Measurements from ENCODE around the gene BRF1. TPM values are rescaled to one million over a fixed set of nuclear protein-coding genes. Genes with fewer than 3 reads are reported as not detected.
A peak's percentile ranks its signal among the peaks of the same experiment; 100 is the strongest.

The BRF1 gene
- polyA plus RNA-seq, 1 of the 3 experiments (the other 2 are of a cell fraction): 15.7 TPM

DNA sequence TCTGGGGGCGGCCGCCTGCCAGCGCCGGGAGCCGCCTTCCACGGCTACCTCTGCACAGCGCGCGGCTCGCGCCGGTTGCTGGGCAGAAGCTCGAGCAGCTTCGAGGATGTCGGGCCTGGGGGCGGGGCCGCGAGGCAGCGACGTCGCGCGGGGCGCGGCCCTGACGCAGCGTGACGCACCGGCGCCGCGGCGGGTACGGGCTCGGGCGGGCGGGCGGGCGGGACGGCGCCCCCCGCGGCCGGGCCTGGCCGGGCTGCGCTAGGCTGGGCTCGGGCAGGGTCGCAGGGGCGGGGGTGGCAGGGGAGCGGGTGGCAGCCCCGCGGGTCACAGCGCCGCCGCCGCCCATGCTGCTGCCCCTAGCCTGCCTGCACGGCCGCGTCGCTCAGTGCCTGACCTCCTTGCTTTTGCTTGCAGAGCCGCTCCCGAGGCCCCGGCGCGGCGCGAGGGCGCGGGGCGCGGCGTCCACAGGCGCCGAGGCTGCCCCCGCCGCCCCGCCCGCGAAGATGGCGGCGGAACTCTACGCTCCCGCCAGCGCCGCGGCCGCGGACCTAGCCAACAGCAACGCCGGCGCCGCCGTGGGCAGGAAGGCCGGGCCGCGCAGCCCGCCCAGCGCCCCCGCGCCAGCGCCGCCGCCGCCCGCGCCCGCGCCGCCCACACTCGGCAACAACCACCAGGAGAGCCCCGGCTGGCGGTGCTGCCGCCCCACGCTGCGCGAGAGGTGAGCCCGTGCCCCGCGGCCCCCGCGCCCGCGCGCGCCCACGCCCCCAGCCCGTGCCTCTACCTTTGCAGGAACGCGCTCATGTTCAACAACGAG is 52.2 kb downstream of the BRF1 start, which contains the start of gene BTBD6 (continued):
- peak; percentile 51; the same call in 1 of the 2 replicates for TF ChIP-seq MXI1 (IDR thresholded peaks at IDR 0.05; ENCODE audit: low read depth, low read length)
- TF ChIP-seq GABPA (IDR thresholded peaks at IDR 0.05; ENCODE audit: low read depth): no peak
- TF ChIP-seq CHD2 (IDR thresholded peaks at IDR 0.05; ENCODE audit: low read length, partially characterized antibody): no peak
- TF ChIP-seq POLR2AphosphoS5 (IDR thresholded peaks at IDR 0.05; ENCODE audit: low read depth, low read length): peak; percentile 33; the same call in 1 of the 2 replicates
- TF ChIP-seq ELF1 (IDR thresholded peaks at IDR 0.05): no peak
- no peak for TF ChIP-seq USF2 (IDR thresholded peaks at IDR 0.05; ENCODE audit: borderline replicate concordance, low read depth, low read length)
- TF ChIP-seq SMC3 (IDR thresholded peaks at IDR 0.05; ENCODE audit: low read depth, low read length): no peak
- TF ChIP-seq RAD21 (IDR thresholded peaks at IDR 0.05; ENCODE audit: low read length): no peak; the same call in 1 of the 2 replicates
- TF ChIP-seq NFIC (IDR thresholded peaks at IDR 0.05; ENCODE audit: borderline replicate concordance): no peak
- TF ChIP-seq CTCF (IDR thresholded peaks at IDR 0.05): no peak

GRCh38 chr14:105247715-105248367 is 53.0 kb downstream of the BRF1 start:
- Histone ChIP-seq H3K27ac (ENCODE audit: low read depth in 2 of 2, low read length in 1 of 2) (peak overlapping the region; percentile 14 to 60; a peak in 3 of 4 replicates), H3K9ac (peak overlapping the region; percentile 29; the same call in 1 of the 2 replicates)
- CTCF ChIA-PET: interaction anchor here (0.6 to 1.4 kb wide), 11 partner anchors 11 to 50 kb away, joined by 3 to 7 read pairs (median 3); no protein-coding TSS in a partner anchor

More at GRCh38 chr14:105247715-105248367, 53.0 kb downstream of the BRF1 start:
- no peak for DNase-seq
- Histone ChIP-seq H3K4me3 (ENCODE audit: low read depth in 2 of 2, low read length in 1 of 2) (peak overlapping the region; percentile 54 to 57), H3K4me2 (peak overlapping the region; percentile 95), H2AFZ (ENCODE audit: low read depth) (peak overlapping the region; percentile 39; the same call in 1 of the 2 replicates), H4K20me1 (ENCODE audit: insufficient read depth) (0 out of 2 replicates have a peak, but pooled peaks cover 7% of the 10 kb centered on the region), H3K4me1 (ENCODE audit: control insufficient read depth in 1 of 2, insufficient read depth in 2 of 2, low read depth in 1 of 2, low read length in 1 of 2) (peaks cover 8 to 11% of the 10 kb centered on the region in 2 experiments; a peak in 2 of 4 replicates), H3F3A (replicated peaks; ENCODE audit: insufficient read depth) (peaks cover 3% of the 10 kb centered on the region), H3K36me3 (replicated peaks in 1 of 2; ENCODE audit: control insufficient read depth in 1 of 2, insufficient read depth in 2 of 2, low read length in 1 of 2) (peaks cover 14 to 34% of the 10 kb centered on the region in 2 experiments), H3K79me2 (ENCODE audit: insufficient read depth) (peaks cover 45% of the 10 kb centered on the region), H3K27me3 (ENCODE audit: insufficient read depth) (no peaks in the 10 kb centered on the region), H3K9me2 (no peaks in the 10 kb centered on the region), H3K9me3 (no peaks in the 10 kb centered on the region)
- POLR2A ChIA-PET: interaction anchor here (1.0 to 1.3 kb wide), 5 partner anchors 27 to 153 kb away, joined by 3 to 6 read pairs (median 4); partner anchors contain the start of gene PACS2
- no peak for TF ChIP-seq CHD2 (IDR thresholded peaks at IDR 0.05; ENCODE audit: low read length, partially characterized antibody)
- TF ChIP-seq IRF3 (IDR thresholded peaks at IDR 0.05; ENCODE audit: low read depth, low read length): no peak
- no peak for TF ChIP-seq MAX (IDR thresholded peaks at IDR 0.05; ENCODE audit: low read depth)
- TF ChIP-seq TEAD4 (IDR thresholded peaks at IDR 0.05; ENCODE audit: borderline replicate concordance, insufficient read depth): no peak
- TF ChIP-seq RXRA (IDR thresholded peaks at IDR 0.05; ENCODE audit: borderline replicate concordance, low read depth): no peak
- TF ChIP-seq CTCF (IDR thresholded peaks at IDR 0.05): no peak
- 74% methylated on average over 18 of the region's 42 CpGs for WGBS (ENCODE audit: low lambda C conversion rate)

Data from SK-N-SH (cell line).